NCI-H345 (cell line): ENCODE data around the gene SACM1L.
"Not testable (repeated sequence)": the region's sequence is repeated elsewhere in the genome, so short reads cannot be mapped to it uniquely, and the experiment has no call there.

Experiments
- DNase-seq: peaks from one replicate; lab custom pipeline; 2025; lab: John Stamatoyannopoulos, UW

The SACM1L gene

DNA sequence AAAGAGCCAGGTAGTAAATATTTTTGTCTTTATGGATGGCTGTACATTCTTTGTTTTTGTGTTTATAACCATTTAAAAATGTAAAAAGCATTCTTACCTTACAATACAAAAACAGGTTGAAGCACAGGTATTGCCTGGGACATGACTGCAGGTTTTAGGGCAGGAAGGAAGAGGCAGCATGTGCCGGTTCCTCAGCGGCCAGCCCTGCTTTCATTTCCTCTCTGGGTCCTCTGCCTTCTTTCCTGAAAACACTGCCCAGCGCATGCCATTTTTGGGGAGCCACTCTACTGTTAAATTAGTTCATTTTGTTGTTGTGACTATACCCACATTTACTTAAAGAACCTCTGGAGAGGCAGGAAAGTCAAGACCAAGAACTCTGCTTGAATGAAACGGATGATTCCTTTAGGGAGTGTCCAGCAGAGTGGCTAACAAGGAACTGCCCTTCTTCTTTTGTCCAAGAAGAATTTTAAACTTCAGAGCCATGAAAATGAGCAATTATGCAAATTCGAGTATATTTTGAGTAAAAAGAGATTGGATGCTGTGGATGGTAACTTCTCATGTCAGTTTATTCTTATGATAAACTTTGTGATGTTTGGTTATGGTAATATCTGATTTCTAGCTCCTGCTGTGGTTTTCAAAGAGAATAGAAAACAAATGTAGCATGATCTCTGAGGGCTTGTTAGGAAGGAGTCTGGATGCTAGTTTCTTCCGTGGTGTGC is 52.7 kb downstream of the SACM1L start:
- DNase-seq: no peak

DNA sequence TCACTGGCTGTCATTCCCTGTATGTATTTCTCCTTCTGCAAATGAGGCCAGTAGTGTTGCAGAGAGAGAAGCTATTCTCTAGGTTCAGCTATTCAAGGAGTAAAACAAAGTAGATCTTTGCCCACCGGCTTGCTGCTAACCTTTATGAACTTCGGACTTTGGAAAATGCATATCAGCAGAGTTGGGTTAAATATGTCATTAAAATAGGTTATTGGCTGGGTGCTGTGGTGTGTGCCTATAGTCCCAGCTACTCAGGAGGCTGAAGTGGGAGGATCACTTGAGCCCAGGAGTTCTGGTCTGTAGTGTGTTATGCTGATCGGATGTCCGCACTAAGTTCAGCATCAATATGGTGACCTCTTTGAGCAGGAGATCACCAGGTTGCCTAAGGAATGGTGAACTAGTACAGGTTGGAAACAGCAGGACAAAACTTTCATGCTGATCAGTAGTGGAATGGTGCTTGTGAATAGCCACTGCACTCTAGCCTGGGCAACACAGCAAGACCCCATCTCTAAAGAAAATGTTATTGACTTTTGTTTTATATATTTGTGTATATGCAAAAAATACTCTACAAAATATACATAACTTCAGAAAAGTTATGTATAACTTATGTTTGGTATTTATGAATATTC is 53.4 kb downstream of the SACM1L start:
- no peak for DNase-seq

DNA sequence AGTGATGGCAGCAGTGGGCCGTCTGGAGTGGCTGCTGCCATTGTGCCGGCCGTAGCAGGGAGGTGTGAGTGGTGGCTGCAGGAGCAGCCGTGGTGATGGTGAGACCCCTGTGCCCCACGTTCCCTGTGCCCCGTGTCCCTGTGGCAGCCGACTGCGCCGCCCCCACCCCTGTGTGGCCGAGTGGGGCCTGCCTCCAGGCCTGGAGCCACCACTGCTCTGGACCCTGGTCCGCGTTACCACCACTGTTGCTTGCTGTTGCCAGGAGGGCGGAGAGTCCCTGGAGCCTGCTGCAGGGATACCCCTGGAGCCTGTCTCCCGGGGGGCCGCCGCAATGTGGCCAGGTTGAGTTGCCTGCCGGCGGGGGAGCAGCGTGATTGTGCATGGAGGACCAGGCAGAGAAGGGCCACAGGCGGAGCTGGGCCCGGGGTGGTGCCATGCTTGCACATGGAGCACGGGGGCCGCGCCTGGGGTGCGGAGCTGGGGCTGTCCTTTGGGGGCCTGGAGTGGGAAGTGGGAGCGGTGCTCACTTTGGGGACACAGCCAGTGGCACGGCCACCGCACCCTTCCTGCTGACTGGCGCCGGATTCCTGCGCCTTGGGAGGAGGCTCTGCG is 57.1 kb downstream of the SACM1L start:
- DNase-seq: no peak

DNA sequence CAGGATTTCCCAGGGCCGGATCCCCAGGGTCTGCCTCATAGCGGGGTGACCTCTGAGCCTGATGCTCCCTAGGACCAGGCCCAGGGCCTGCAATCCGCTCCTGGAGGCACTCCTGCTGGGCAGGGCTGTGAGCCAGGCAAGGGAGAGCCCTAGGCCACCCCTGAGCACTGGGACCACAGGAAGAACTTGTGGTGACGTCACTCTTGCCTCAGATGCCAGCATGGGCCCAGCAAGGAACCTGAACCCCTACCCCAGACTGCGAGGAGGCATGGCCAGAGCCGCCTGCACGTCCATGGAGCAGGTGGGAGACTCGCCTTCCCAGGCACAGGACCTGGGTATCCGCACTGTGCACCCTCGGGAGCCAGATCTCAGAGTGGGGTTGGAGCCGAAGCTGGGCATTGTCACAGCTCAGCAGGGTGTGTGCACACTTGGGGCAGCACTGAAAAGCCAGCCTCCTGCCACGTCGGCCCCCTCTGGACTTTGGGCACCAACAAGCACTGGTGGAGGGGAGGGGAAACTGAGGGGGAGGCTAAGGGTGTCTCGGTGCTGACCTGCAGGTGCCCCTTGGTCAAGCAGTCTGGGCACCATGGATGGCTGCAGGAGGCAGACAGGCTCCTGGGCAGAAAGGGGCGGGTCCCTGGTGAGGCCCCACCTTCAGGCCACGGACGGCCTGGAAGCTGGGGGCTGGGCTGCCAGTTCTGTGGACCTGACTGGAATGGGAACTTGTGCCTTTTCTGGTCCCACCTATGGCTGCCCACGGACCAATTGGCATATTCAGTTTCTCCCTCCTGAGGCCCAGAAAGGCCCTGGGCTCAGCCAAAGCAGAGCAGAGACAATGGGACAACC is 57.8 kb downstream of the SACM1L start:
- no peak for DNase-seq

DNA sequence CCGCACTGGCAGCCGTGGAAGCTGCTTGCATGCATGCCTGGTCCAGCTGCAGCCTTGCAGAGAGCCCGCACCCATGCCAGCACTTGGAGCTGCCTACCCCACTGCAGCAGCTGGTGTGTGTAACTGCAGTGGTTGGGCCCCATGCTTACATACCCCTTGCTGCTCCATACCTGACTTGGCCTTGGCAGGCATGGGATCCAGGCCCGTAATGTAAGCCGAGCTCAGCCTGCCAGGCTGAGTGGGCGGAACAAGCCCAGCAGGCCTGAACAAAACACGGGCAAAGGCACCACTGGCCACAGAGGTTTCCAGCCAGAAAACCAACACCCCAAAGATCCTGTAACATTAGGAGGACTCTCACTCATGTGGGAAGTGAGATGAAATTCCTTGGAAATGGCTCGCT is 58.9 kb downstream of the SACM1L start:
- DNase-seq: no peak

DNA sequence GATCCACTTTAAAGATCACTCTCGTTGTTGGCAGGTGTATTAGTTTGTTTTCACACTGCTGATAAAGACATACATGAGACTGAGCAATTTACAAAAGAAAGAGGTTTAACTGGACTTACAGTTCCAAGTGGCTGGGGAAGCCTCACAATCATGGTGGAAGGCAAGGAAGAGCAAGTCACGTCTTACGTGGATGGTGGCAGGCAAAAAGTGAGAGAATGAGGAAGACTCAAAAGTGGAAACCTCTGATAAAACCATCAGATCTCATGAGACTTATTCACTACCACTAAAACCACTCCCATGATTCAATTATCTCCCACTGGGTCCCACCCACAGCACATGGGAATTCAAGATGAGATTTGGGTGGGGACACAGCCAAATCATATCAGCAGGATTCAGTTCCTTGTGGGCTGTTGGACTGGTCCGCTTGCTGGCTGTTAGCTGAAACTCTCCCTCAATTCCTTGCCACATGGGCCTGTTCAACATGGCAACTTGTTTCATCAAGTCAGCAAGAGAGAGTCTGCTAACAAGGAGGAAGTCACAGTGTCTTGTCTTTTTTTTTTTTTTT is 59.9 kb downstream of the SACM1L start:
- not testable (repeated sequence) for DNase-seq

DNA sequence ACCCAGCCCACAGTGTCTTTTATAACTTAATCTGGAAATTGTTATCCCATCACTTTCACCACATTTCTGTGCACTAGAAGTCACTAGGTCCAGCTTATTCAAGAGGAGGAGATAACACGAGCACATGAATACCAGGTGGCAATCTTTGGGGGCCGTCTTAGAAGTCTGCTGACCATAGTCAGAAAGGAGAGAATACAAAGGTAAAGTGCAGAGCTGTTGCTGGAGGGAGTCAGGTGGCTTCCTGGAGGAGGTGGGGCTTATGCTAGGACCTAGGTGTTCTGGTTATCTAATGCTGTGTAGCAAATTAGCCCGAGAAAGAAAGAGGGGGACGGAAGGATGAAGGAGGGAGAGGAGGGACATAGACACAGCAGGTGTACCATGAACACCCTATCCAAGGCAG is 60.7 kb downstream of the SACM1L start:
- DNase-seq: no peak

DNA sequence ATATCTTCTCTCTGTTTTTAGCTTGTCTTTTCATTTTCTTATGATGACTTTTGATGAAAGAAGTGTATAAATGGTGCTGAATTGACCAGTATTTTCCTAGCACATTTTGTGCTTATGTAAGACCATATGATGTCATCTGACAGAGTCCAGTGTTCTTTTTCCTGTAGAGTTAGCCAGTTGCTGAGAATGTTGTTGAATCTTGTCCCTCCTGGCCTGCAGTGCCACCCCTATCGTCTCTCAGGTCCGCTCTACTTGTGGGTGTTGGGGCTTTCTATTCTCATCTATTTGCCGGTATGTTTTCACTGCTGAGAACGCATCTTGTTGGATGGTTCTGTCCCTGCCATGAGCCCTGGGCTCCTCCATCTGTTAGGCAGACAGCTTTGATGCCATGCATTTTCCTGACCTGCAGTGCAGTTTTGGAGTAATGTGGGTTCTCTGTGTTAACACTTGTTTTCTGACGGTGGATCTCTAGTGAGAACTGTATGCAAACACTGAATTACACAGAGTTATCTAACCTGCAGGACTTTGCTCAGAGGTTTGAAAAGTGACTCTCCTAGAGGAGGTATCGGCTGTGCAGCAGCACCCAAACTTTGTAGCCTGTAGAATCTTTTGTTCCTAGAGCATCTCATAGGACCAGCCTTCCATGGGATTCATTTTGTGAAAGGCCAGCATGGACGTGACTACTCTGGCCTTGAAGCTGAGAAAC is 62.5 kb downstream of the SACM1L start:
- no peak for DNase-seq

DNA sequence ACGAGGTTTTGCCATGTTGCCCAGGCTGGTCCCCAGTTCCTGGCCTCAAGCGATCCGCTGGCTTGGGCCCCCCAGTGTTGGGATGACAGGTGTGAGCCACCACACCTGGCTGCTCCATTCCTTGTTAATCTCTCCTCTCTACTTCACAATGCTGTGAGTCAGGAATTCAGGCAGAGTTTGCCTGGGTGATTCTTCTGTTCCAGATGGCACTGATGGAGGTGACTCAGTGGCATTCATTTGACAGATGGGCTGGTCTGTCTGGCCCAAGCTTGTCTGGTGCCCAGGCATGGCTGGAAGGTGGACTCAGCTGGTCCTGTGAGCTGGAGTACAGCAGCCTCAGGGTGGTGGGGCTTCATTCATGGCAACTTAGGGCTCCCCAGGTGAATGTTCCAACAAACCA is 63.9 kb downstream of the SACM1L start:
- DNase-seq: no peak

DNA sequence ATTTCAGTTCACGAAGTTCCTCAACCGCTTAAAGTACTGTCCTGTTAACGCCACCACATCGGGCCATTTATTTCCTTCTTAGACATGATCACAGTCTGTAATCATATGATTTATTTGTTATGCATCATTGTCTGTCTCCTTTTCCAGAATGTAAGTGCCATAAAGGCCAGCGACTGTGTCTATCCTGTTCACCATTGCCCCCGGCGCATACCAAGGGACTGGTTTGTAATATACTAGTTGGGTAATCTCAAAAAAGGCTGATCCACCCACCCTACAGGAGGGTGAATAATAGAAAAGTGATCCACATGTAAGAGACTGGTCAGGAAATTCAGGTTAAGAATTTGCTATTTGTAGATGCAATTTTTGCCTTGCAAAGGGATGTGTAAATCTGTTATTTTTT is 65.3 kb downstream of the SACM1L start:
- no peak for DNase-seq

DNA sequence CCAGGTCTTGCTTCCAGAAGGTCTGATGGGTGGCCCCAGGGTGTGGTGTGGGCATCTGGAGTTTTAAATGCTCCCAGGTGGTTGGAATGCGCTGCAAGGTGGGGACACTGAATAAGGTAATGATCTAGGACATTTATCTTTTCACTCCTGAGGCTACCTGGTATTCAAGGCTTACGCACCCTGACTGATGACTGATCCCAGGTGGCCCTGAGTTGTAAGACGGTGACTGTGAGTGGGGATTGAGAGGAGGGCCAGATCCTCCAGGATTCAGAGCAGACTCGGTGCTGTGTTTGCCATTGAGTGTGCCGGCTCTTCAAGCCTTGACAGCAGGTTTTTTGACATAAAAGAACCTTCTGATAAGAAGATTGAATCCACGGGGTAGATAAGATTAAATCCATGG is 66.9 kb downstream of the SACM1L start:
- no peak for DNase-seq

DNA sequence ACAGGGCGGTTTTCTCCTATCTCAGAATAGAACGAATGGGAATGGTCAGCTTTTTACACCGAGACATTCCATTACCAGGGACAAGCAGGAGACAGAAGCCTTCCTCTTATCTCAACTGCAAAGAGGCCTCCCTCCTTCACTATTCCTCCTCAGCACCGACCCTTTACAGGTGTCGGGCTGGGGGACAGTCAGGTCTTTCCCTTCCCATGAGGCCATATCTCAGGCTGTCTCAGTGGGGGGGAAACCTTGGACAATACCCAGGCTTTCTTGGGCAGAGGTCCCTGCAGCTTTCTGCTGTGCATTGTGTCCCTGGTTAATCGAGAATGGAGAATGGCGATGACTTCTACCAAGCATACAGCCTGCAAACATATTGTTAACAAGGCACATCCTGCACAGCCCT is 67.9 kb downstream of the SACM1L start:
- not testable (repeated sequence) for DNase-seq

DNA sequence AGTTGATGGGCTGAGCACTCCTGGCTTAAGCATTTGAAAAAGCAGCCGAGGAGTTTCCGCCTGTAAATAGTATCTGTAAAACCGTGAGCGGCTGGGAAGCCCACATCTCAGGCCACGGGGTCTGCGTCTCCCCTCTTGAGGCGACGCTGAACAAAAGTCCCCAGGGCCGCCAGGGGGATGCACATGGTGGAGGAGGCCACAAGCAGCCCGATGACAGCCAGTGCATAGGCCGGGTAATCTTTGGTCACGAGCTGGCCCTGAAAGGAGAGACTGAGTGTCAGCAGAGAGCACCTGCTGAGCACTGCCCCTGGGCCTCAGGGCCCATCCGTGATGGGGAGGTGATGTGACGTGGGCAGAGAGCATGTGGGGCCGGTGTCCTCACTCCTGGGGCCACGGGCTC is 69.7 kb downstream of the SACM1L start:
- no peak for DNase-seq

DNA sequence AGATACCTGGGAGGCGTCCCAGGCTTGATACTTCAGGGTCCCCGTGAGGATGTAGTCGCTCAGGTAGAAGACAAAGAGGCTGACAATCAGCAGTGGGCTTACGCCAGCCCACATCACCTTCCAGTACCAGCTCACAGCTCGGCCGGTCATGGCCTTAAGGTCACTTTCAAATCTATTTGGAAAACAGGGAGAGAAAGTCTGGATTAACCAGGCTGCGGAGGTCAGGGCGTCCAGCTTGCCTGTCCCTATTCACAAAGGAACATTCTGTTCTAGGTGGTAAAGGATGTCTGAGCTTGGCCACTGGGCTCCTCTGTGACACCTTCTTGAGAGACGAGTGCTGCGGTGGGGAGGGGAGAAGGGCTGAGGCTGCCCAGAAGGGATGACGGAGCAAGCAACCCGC is 70.7 kb downstream of the SACM1L start:
- DNase-seq: no peak

DNA sequence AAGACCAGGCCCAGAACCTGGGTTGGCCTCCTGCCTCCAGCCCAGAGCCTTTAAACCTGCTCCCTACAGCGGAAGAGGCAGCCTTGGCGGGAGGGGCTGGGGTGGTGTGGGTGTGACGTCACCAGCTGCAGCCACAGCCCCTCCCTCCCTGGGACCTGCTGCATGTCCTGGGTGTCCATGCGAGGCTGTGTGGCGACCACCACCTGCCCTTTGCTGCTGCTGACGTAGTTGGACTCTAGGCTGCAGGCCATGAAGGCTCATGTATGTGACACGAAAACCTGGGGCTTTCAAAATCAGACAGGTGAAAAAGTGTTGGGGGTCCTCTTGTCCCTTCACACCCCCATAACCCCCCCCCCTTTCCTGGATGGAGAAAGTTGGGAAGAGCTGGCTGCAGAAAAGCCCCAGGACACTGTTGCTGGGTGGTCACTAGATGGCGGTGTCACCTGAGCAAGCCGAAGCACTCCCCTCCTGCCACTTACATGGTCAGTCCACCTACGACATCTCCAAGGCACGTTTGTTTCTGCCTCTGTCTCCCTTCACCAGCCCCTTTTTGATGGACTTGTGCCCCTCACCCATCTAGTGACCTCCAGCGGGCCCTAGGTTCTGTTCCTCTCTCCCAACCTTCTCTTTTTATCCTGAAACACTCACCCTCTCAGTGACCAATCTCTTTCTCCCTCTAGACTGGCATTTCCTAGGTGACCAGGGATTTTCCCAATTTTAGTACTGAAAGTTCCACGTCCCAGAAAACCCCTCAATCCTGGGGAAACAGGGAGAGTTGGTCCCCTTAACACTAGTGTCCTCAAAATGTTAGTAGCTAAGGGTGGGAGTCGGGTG is 71.9 kb downstream of the SACM1L start:
- peak; percentile 21 for DNase-seq

DNA sequence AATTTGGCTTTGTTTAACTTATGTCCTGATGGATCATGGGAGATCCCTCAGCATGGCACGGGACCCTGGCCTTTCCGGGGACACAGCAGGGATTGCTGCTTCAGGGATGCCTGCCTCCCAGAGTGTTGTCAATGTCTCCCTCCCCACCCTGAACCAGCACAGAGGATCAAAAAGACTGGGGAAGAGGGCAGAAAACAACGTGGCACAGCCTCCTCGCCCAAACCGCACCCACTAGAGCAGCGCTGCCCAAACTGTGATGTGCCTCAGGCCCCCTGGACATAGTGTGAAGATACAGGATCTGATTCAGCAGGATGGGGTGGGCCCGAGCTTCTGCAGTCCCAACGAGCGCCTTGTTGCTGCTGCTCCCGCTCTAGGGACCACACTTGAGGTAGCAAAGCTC is 72.6 kb downstream of the SACM1L start:
- DNase-seq: no peak

DNA sequence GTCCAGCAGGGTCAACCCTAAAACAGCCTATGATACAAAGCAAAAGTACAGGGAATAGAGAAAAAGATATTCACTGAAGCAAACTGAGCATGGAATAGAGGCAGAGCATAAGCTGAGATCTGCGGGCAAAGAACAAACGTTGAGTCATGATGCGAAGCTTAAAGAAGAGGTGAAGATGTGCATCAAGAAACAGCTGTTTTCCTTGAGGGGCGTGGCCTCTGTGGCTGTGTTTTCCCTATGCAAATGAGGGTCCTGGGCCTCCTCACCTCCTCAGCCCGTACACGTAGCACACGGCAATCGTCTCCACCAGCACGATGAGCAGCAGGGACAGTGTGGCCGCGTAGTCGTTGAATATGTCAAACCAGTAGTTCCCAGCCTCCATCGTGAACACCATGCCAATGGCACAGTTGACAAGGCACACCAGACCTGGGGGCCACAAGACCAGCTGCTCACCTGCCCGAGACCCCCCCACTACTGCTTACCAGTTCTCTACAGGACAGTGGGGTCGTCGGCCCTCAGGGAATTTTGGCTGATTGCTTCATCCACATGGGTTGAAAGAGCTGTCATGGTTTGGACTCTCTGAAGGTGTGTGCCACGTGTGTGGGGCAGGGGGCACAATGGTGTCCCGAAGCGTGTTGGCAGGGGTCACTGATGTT is 73.6 kb downstream of the SACM1L start:
- DNase-seq: no peak

DNA sequence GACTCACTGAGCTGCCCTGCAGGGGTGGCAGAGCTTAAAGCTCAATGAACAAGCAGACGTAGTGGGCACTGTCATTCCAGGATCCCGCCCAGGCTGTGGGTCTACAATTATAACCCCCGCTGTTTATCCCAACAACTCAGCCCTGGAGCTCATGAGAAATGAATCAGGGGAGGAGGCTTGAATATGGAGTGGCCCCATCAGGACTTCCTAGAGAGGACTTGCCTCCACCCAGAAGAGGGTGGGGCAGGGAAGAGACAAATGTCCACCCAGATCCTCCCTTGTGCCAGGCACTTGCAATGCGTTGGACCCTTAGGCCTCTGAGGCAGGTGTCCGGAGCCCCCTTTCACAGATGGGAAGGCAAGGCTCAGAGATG is 74.1 kb downstream of the SACM1L start:
- DNase-seq: no peak

DNA sequence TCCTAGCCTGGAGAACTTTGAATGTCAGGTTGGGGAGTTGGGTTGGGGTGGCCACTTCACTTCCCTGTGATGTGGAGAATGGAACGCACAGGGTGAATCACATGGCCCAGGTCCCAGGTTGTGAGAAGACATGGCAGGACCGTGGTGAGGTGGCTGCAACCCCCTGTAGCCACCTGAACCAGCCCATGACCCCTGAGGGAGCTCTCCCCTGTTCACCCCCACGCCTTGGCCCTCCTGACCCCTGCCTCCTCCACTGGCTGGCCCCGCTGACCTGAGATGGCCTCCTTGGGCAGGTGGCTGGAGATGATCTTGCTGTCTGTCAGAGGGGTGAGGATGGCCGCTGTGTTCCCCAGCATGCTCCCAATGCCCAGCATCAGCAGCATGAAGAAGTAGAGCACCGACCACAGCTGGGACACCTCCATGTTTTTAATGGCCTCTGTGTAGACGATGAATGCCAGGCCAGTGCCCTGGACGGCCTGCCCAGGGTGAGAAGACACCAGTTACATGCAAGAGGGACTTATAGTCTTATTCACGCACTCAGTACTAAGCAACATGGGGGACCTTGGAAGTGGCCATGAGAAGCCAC is 76.2 kb downstream of the SACM1L start:
- DNase-seq: no peak

DNA sequence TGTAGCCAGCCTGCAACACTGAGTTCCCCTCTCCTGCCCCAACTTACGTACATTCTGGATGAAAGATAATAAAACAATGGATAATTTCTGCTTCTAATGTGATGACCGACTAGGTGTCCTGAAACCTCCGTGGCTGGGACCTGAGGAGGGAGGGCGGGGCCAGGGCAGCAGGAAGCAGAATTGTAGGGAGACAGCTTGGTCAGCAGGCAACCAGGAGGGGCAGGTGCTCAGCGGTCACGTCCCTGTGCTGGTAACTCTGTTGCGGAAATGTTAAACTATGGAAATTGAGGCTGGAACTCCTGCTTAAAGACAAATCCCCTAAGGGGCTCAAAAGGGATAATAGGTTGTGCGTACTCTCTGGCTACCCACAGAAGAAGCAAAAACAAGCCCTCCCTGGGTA is 76.8 kb downstream of the SACM1L start:
- no peak for DNase-seq
